Fibroblast of skin of back (primary cell): ENCODE results near the gene B4GALNT3.

Experiments used
- DNase-seq: peaks from one replicate; pipeline ENCODE4 v3.0.0-alpha.2; 2013

The B4GALNT3 gene

GRCh38 chr12:468671-469389 is 9.1 kb downstream of the B4GALNT3 start:
- DNase-seq = no peak

- DNase-seq = no peak
These were observed 10.4 kb downstream of the B4GALNT3 start for GRCh38 chr12:470133-470532.

GRCh38 chr12:473198-473597 is 13.5 kb downstream of the B4GALNT3 start:
- no peak for DNase-seq

- peak; percentile 67 for DNase-seq
These were observed 14.3 kb downstream of the B4GALNT3 start for GRCh38 chr12:473863-474577.

- no peak for DNase-seq
These were observed 15.5 kb downstream of the B4GALNT3 start for GRCh38 chr12:475286-475685.

DNA sequence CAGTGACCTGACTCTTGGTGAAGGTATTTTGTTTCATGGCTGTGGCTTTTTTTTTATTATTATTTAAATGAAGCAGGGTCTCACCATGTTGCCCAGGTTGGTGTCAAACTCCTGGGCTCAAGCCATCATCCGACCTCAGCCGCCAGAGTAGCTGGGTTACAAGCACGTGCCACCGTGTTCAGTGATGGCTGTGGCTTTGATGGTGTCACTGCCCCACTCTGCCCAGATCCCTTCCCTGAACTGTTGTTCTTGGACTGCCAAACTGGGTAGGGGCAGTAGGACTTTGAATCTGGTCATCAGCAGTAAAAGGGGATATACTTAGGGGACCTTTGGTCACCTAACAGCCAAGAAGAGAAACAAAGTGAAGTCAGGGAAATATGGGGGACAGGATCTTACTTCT is 19.4 kb downstream of the B4GALNT3 start:
- DNase-seq = no peak

GRCh38 chr12:480831-481816 is 21.4 kb downstream of the B4GALNT3 start:
- DNase-seq = peak; percentile 35

DNA sequence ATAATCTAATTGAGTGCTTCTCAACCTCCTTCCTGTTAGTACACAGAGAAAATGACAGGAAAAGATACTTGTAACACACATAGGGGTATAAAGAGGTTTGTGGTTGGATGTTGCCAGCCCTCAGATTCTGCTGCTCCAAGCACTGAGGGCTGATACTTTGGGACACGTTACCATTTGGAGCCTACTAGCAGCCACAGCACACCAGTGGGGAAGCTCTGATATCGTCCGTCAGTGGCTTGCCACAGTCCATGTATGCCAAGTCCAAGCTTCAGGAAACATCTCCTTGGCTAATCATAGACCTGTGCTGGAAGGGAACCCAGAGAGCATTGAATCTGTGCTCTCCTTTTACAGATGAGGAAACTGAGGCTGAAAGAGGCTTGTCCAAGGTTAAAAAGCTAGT is 22.3 kb downstream of the B4GALNT3 start:
- no peak for DNase-seq

DNA sequence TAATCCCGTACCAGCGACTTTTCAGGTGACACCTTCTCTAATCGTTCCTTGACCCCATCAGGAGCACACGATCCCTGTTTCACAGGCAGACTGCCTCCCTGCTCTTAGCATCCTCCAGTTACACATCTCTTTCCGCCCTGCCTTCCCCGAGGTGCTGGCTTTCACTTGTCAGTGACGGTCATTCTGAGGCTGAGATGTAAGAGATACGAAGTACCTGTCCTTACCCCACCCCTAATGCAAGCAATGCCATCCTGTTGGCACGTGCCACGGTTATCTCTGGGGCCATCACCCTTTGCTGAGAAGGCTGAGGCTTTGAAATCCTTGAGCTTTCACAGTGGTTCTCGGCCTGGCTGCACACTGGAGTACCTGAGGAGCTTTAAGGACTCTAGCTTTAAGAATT is 24.4 kb downstream of the B4GALNT3 start:
- no peak for DNase-seq

GRCh38 chr12:490260-490659 is 30.5 kb downstream of the B4GALNT3 start:
- DNase-seq = no peak

DNA sequence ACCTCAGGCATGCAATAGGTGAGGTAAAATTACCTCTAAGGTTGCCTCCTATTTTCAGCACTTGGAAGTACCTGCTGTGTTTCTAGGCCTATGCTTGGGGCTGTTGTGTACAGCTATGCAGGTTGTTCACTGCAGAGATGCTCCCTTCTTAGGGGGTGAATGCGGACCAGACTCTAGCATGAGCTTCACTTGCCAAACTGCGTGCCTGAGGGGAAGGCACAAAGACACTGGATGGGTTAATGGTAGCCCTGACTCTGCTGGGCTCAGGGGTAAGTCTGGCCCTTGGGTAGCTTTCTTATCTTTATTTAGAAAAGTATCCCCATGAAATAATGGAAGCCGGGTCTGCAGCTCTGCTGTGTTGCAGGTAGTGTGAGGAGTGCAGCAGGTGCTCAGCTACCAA is 35.7 kb downstream of the B4GALNT3 start:
- no peak for DNase-seq

GRCh38 chr12:496736-497135 is 37.0 kb downstream of the B4GALNT3 start:
- DNase-seq = no peak

DNA sequence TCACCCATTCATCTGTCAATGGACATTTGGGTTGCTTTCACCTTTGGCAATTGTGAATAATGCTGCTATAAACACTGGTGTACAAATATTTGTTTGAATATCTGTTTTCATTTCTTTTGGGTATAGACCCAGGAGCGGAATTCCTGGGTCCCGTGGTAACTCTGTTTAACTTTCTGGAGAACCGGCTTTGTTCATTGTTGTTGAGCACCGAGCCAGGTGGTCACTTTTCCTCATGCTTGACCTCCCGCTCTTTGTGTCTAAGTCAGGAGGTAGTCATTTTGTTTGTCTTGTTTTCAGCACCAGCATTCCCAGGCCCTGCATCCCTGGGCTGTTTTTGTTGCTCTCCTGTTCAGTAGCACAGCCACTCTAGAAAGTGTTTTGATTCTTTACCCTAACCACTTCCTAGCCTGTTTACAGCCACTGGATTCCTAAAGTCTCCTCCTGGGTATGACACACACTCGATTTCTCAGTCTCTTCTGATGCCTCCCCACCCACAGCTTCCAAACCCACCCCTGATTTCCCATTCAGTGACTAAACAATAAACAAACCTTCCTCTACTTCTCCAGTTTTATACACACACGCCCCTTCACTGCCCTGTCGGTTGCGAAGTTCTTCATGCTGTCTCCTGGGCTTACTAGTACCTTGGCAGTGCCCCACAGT is 37.9 kb downstream of the B4GALNT3 start:
- DNase-seq = no peak

DNA sequence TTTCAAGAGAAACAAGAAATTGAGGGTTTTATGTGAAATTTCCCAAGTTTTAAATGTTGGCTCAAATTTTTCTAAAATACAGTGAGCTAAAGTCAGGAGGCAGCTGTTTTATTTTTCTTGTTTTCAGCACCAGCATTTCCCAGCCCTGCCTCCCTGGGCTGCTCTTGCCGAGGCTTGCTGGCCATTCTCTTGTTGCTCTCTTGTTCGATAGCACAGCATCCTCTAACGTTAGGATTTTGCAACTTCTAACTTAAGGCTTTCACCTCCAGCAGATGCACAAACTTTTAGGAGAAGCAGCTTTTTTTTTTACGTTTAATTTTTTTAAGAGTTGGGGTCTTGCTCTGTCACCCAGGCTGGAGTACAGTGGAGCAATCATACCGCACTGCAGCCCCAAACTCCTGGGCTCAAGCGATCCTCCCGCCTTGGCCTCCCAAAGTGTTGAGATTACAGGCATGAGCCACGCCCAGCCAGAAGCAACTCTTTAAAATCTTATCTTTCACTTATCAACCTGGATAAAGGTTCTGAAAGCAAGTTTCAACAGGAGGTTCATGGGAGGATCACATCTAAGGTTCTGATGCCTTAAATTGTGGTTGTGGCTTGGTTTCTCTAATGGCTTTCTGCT is 40.2 kb downstream of the B4GALNT3 start:
- DNase-seq = no peak

DNA sequence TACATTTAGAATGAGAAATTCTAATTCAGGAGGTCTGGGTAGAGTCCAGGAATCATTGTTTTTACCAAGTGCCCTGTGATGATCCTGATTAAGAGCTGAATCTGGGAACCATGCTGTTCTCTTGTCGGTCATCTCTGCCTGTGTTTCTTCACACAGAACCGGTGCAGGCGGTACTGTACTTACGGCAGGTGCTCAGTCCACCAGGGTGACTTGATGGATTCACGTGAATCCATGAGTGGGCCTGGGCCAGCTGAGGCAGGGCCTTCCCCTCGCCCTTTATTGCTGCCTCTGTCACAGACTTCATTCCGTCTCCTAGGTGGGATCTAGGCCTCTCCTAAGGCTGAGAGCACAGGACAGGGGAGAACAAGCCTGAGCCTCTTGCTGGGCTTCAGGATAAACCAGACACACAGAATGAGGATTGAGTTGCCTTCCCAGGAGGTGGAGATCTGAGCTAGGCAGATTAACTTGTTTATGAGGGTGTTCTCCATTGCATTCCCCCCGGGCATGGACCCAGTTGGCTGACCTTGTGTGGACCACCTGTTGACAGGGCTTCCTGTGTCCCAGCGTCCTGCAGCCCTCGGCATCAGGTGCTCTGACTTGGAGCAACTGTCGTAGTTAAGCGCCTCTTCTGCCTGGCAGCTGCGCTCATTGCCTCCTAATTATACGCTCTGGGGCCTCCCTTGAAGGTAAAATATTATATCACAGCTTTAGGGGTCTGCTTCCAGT is 42.1 kb downstream of the B4GALNT3 start:
- DNase-seq = no peak

- DNase-seq = no peak
These were observed 43.5 kb downstream of the B4GALNT3 start for GRCh38 chr12:503111-503761.

GRCh38 chr12:505221-505620 is 45.5 kb downstream of the B4GALNT3 start:
- DNase-seq = no peak

DNA sequence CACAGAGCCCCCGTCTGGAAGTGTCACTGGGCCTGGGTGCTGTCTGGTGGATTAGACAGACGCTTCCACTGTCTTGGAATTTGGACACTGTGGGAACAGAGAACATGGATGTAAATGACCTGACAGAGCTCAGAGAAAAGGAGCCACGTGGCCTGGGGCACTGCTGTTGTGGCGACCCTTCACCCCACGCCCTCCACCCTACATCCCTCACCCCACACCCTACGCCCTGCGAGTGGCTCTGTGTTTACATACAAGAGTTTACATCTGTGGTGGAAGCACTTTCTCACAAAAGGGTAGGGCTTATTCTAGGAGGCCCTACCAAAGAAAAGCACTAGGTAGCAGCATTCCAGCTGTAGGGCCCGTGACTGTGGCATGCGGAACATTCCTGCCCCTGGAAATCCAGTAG is 47.7 kb downstream of the B4GALNT3 start:
- DNase-seq = no peak

DNA sequence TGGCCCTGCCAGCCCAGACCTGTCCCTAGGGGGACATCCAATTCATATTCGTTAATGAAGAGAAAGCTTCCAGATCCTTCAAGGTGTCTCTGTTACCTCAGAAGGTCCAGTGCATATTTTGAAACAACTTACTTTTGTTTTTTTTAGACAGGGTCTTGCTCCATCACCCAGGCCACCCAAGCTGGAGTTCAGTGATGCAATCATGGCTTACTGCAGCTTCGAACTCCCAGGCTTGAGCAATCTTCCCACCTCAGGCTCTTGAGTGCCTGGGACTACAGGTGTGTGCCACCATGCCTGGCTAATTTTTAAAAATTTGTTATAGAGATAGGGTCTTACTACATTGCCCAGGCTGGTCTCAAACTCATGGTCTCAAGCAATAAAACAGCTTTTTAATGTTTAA is 48.4 kb downstream of the B4GALNT3 start:
- no peak for DNase-seq

DNA sequence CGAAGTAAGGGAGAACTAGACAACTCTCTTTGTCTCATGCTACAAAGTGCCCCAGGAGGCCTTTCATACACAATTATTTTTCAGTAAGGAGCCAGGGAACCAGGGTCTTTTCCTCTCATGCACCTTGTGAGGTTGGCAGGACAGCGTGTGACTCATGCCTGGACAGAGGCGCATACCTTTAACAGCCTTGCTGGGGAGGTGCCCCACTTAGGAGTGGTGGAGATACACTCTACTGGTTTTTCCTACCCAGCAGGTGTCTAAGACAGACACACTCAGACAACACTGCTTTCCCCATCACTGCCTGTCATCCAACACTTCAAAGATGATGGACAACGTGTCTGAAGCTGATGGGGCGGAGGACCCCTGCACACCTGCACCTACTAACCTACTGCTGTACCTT is 49.1 kb downstream of the B4GALNT3 start:
- DNase-seq = no peak

GRCh38 chr12:509500-509899 is 49.8 kb downstream of the B4GALNT3 start:
- peak; percentile 55 for DNase-seq
